ENCODE data around the gene SLF1.
A peak's percentile ranks its signal among the peaks of the same experiment; 100 is the strongest.
"Not testable (repeated sequence)": the region's sequence is repeated elsewhere in the genome, so short reads cannot be mapped to it uniquely, and the experiment has no call there.

SLF1 gene

DNA sequence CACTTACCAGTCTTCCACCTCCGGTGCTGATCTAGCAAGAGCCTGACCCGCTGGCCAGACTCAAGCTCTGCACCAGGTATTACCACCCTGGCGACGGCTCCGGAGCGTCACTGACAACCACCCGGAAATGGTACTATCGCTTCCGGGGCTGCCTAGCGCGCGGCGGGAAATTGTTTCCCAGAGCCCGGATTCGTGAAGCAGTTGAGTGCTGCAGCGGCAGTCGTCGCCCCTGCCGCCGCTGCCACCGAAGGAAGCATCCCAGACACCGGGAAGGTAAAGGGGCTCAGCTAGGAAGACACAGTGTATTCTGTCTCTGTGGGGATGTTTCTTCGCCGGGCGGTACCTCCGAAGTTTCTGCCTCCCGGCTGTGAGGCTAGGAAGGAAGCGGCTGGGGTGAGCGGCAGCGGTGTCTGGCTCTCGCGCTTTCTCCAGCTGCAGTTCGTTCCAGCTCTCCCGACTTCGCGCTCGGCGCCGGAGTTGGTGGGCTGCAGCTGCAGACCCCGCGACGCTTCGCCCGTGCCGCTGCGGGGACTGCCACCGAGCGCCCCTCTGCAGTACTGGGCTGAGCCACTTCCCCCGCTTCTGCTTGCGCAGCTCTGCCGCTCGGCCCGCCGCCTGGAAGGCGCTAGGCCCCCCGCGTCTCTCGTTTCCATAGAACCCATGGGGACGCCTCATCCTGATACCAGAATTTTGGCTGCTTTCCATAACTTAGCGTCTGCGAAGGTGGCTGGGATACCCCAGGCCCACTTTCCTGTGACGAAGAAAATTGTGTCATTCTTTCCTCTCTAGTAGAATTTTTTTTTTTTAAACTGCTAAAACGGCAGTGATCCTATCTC, at the start of gene SLF1, which contains the start of gene KIAA0825:
SLF1 (plus strand) TSS at position 177 of the 836 bp plus-strand sequence. CDS start 10,142 bp downstream, outside the sequence.
KIAA0825 (minus strand) TSS at position 112 of the 836 bp plus-strand sequence. CDS start 81,478 bp downstream, outside the sequence.
- peak; percentile 71 to 72 for DNase-seq (ENCODE audit: low read depth in 2 of 2)

DNA sequence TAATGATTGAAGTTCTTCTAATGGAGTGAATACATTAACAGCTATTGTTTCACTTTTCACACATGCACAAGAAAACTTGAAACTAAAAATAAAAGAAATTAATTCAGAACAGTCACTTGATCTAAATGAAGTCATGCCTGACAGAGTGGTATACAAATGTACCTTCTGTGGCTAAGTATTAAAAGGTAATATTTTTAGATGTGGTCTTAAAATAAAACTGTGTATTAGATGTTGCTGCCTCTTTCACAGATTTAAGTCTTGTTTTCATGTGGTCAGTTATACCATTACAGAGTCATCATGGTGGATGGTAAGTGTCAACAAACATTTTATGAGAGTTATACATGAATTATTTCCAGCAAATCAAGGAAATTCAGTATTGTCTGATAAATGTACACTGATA, 47.1 kb upstream of the SLF1 start:
- no peak for DNase-seq (ENCODE audit: low read depth in 2 of 2)

DNA sequence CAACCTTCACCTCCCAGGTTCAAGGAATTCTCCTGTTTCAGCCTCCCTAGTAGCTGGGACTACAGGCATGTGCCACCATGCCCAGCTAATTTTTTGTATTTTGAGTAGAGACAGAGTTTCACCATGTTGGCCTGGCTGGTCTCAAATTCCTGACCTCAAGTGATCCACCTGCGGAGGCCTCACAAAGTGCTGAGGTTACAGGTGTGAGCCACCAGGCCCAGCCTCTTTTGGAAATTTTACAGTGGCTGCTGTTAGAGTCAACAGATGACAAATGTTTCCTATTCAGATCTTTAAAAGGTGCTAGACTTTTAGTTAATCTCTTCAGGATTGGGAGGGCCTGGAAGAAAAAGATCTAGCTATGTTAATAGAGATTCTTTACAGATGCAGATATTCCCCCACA, 45.1 kb upstream of the SLF1 start:
- DNase-seq (ENCODE audit: low read depth in 2 of 2) = not testable (repeated sequence)

GRCh38 chr5:94575196-94575595, 43.3 kb upstream of the SLF1 start:
- DNase-seq (ENCODE audit: low read depth in 2 of 2) = no peak

- DNase-seq (ENCODE audit: low read depth in 2 of 2) = no peak
Measured at GRCh38 chr5:94577466-94578245, 40.8 kb upstream of the SLF1 start.

GRCh38 chr5:94595281-94595840, 23.1 kb upstream of the SLF1 start:
- DNase-seq (ENCODE audit: low read depth in 2 of 2) = no peak

GRCh38 chr5:94613583-94613982, 4.9 kb upstream of the SLF1 start:
- no peak for DNase-seq (ENCODE audit: low read depth in 2 of 2)

- DNase-seq (ENCODE audit: low read depth in 2 of 2) = no peak
Measured at GRCh38 chr5:94614156-94614805, 4.2 kb upstream of the SLF1 start.

- DNase-seq (ENCODE audit: low read depth in 2 of 2) = no peak
Measured at GRCh38 chr5:94615862-94616261, 2.6 kb upstream of the SLF1 start.

DNA sequence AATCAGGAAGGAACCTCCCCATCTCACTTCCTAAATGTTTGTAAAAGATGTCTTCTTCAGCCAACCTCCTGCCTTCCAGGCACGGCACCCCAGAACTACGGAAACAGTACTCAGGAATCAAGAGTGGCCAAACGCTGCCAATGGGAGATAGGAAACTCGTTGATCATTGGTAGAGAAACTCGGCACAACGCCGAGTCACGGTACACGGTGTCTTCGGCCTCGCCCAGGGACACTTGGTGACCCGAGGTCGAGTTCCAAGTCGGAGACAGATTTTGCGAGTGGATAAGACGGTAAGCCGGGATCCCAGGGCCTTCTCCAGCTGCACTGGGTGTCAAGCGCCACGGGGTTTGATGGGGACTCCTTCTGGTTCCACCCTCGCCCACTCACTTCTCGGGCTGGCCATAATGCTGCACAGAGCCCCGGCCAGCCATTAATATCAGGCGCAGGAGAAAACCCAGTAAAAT, 408 bp upstream of the SLF1 start:
- peak in 1 of 2 donors; percentile 3 for DNase-seq (ENCODE audit: low read depth in 2 of 2)

DNA sequence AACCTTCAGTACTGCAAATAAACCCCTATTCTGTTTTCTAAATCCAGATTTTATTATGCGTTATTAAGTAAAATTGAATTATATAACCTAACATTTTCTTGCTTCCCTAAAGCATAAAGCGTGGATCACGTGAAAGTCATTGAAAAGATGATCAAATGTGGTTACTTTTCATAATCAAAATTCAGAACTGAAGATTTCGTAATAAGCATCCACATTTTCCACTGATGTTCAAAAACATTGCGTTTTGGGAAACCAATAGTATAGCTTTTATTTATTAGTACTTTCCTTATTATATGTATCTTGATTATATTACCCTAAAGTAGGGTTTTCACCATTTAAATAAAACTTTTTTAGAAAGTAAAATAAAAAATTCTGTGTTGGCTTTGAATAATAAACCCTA, 1.8 kb downstream of the SLF1 start:
- no peak for DNase-seq (ENCODE audit: low read depth in 2 of 2)

- DNase-seq (ENCODE audit: low read depth in 2 of 2) = no peak
Measured at GRCh38 chr5:94621763-94622162, 3.3 kb downstream of the SLF1 start.

DNA sequence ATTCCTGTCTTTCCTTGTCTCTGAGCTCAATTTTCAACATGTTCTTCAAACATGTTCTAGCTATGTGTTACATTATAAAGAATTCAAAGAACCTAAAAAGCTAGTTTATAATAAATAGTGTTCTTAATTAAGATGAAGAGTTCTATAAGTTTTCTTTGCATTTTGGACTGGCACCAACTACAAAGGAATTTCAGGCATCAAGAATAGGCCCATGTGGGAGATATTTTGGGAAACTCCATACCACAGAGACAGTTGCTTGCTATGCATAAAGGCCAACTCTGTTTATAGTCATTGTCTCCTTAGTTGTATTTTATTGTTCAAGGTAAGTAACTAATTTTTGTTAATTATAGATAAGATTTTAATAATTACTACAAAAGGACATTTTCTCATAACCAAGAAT, 4.5 kb downstream of the SLF1 start:
- no peak for DNase-seq (ENCODE audit: low read depth in 2 of 2)

GRCh38 chr5:94623877-94624276, 5.4 kb downstream of the SLF1 start:
- DNase-seq (ENCODE audit: low read depth in 2 of 2) = no peak

DNA sequence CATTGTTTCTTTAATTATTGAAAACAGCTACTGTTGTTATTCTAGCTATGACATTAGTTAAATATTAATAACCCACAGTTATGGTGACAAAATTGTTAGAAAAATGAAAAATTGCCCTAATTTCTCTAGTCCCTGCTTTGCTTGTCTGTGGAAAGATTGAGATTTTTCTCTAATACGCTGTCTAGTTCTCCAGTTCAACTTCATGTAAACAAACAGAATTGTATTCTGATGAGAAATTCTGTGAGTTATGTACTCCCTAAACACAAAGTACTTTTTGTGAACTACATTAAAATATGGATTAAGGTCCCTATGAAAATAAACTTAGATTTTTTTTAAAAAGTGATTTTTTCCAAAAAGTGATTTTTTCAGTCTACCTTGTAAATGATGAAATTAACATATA, 8.7 kb downstream of the SLF1 start:
- DNase-seq (ENCODE audit: low read depth in 2 of 2) = no peak

- DNase-seq (ENCODE audit: low read depth in 2 of 2) = no peak
Measured at GRCh38 chr5:94632024-94632423, 13.6 kb downstream of the SLF1 start.

DNA sequence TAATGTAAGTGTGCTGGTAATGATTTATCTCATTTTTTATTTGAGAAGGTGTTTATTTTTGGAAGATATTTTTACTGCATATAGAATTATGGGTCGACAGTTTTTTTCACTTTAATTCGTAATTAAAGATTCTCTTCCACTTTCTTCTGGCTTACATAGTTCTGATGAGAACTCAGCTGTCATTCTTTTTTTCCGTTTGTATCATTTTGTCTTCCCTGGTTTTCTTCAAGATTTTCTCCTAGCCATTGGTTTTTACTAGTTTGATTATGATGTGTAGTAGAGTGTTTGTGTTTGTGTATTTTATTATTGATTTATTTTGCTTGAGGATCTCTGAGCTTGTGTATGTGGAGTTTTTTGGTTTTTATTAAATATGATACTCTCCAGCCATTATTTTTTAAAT, 21.7 kb downstream of the SLF1 start:
- no peak for DNase-seq (ENCODE audit: low read depth in 2 of 2)

- DNase-seq (ENCODE audit: low read depth in 2 of 2) = no peak
Measured at GRCh38 chr5:94645053-94645452, 26.6 kb downstream of the SLF1 start.

- no peak for DNase-seq (ENCODE audit: low read depth in 2 of 2)
Measured at GRCh38 chr5:94646758-94647157, 28.3 kb downstream of the SLF1 start.

DNA sequence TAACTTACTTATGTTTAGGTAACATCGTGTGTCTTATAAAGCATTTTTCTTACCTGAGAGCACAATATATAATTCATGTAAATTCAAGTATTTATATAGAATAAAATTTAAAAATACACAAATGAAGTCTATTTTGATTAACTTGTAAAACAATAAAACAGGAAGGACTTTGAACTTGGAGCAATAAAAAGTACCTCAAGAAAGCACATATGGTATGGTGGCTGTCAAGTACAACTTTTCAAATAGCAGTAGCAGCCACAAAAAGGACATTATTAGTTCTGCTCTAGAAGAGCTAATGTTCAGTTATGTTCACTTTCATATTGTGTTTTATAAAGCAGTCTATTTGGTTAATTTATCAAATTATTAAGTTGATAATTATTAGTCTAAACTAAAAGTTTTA, 31.4 kb downstream of the SLF1 start:
- DNase-seq (ENCODE audit: low read depth in 2 of 2) = no peak

DNA sequence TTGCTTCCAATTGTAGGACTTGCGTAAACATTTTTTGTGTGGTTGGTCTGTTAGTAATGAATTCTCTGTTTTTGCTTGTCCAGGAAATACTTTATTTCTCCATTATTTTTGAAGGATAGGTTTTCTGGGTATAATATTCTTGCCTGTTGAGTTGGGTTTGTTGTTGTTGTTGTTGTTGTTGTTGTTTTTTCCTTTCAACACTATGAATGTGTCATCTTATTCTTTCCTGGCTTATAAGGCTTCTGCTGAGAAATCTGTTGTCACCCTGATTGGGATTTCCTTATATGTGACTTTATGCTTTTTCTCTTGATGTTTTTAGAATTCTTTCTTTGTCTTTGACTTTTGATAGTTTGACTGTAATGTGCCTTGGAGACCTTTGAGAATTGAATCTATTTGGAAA, 39.8 kb downstream of the SLF1 start:
- no peak for DNase-seq (ENCODE audit: low read depth in 2 of 2)

DNA sequence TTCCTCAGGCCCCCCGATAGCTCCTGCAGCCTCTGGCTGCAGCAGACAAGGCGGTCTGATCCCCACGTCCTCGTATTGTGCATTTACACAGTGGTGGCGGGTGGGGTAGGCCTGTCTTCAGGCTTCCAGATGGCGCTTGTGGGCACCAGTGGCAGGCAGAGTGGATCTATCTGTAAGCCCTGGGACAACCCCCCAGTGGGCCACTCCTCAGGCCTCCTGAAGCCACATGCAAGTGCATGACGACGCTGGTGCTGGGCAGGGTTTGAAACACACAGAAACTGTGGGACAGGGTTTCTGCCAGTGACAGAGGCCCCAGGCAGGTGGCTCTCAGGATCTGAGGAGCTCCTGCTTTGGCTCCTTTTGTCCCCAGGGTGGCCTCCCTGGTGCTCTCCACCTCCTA, 42.0 kb downstream of the SLF1 start:
- no peak for DNase-seq (ENCODE audit: low read depth in 2 of 2)

Data from activated CD4-positive, alpha-beta T cell treated with anti-CD3 and anti-CD28 coated beads for 24 hours (primary cell).